ENCODE measurements around the gene TAX1BP3. TPM values are rescaled to one million over a fixed set of nuclear protein-coding genes. Genes with fewer than 3 reads are reported as not detected.

The TAX1BP3 gene
- total and polyA plus RNA-seq, 8 donors = 52.7 to 267 (median 120) TPM

- no peak for TF ChIP-seq POLR2AphosphoS5 (IDR thresholded peaks at IDR 0.05)
- TF ChIP-seq, protein P1, sequence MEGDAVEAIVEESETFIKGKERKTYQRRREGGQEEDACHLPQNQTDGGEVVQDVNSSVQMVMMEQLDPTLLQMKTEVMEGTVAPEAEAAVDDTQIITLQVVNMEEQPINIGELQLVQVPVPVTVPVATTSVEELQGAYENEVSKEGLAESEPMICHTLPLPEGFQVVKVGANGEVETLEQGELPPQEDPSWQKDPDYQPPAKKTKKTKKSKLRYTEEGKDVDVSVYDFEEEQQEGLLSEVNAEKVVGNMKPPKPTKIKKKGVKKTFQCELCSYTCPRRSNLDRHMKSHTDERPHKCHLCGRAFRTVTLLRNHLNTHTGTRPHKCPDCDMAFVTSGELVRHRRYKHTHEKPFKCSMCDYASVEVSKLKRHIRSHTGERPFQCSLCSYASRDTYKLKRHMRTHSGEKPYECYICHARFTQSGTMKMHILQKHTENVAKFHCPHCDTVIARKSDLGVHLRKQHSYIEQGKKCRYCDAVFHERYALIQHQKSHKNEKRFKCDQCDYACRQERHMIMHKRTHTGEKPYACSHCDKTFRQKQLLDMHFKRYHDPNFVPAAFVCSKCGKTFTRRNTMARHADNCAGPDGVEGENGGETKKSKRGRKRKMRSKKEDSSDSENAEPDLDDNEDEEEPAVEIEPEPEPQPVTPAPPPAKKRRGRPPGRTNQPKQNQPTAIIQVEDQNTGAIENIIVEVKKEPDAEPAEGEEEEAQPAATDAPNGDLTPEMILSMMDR (IDR thresholded peaks at IDR 0.05) = no peak
- TF ChIP-seq POLR2A (IDR thresholded peaks at IDR 0.05) = no peak
- no peak for TF ChIP-seq EP300 (IDR thresholded peaks at IDR 0.05)
- Histone ChIP-seq H3K27me3 (peaks cover 0 to 47% (median 15%) of the 10 kb centered on the region in 3 donors), H3K27ac (no peak overlapping the region), H3K36me3 (no peaks in the 10 kb centered on the region), H3K4me1 (peaks cover 0 to 19% (median 8%) of the 10 kb centered on the region in 4 donors), H3K9me3 (no peaks in the 10 kb centered on the region), H3K4me3 (no peak overlapping the region)
- WGBS, 5 donors = 75 to 85% (median 81%) methylated on average over 20 of the region's 20 CpGs
- no peak for DNase-seq
- intact Hi-C loops (cut with DNase I; ENCODE audit: low total_unique reads) = no loop called here
Observed at GRCh38 chr17:3681565-3681964, 13.2 kb upstream of the TAX1BP3 start.

GRCh38 chr17:3681057-3681456, 12.7 kb upstream of the TAX1BP3 start:
- no peak for TF ChIP-seq POLR2AphosphoS5 (IDR thresholded peaks at IDR 0.05)
- TF ChIP-seq POLR2A (IDR thresholded peaks at IDR 0.05) = no peak
- TF ChIP-seq, protein P1 (IDR thresholded peaks at IDR 0.05) = no peak
- Histone ChIP-seq H3K9me3 (no peaks in the 10 kb centered on the region), H3K36me3 (no peaks in the 10 kb centered on the region), H3K27ac (no peak overlapping the region), H3K4me1 (peaks cover 0 to 19% (median 8%) of the 10 kb centered on the region in 4 donors), H3K4me3 (no peak overlapping the region), H3K27me3 (peaks cover 0 to 47% (median 15%) of the 10 kb centered on the region in 3 donors)
- intact Hi-C loops (cut with DNase I; ENCODE audit: low total_unique reads) = no loop called here
- DNase-seq = no peak
- WGBS, 5 donors = 80 to 89% (median 85%) methylated on average over 12 of the region's 12 CpGs

DNA sequence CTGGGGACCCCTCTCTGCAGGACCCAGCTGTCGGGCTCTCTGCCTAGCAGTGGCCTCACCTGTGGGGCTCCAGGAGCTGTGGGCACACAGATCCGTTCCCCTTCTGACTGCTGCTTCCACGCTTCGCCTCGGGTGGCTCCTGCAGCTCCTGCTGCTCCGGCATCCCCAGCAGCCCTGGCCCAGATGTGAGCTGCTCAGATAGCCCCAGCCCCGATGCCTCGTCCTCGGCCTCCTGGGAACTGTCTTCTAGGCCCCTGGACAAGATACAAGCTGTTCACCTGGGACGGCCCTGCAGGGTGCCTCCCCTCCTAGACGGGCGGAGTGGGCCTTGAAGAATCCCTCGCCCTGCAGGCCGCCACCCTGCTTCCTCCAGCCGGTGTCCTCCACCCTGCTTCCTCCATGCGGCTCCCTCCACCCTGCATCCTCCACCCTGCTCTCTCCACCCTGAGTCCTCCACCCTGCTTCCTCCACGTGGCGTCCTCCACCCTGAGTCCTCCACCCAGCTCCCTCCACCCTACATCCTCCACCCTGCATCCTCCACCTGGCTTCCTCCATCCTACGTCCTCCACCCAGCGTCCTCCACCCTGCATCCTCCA, 11.3 kb upstream of the TAX1BP3 start:
- intact Hi-C loops (cut with DNase I; ENCODE audit: low total_unique reads) = no loop called here
- Histone ChIP-seq H3K4me1 (peaks cover 0 to 19% (median 8%) of the 10 kb centered on the region in 4 donors), H3K9me3 (no peaks in the 10 kb centered on the region), H3K4me3 (no peak overlapping the region), H3K27ac (no peak overlapping the region), H3K27me3 (peaks cover 0 to 38% (median 7%) of the 10 kb centered on the region in 3 donors), H3K36me3 (no peaks in the 10 kb centered on the region)
- WGBS, 5 donors = 49 to 56% (median 55%) methylated on average over 12 to 20 of the region's 20 CpGs
- TF ChIP-seq POLR2A (IDR thresholded peaks at IDR 0.05) = no peak
- TF ChIP-seq, protein P1 (IDR thresholded peaks at IDR 0.05) = no peak
- no peak for TF ChIP-seq EP300 (IDR thresholded peaks at IDR 0.05)
- TF ChIP-seq POLR2AphosphoS5 (IDR thresholded peaks at IDR 0.05) = no peak
- no peak for DNase-seq

DNA sequence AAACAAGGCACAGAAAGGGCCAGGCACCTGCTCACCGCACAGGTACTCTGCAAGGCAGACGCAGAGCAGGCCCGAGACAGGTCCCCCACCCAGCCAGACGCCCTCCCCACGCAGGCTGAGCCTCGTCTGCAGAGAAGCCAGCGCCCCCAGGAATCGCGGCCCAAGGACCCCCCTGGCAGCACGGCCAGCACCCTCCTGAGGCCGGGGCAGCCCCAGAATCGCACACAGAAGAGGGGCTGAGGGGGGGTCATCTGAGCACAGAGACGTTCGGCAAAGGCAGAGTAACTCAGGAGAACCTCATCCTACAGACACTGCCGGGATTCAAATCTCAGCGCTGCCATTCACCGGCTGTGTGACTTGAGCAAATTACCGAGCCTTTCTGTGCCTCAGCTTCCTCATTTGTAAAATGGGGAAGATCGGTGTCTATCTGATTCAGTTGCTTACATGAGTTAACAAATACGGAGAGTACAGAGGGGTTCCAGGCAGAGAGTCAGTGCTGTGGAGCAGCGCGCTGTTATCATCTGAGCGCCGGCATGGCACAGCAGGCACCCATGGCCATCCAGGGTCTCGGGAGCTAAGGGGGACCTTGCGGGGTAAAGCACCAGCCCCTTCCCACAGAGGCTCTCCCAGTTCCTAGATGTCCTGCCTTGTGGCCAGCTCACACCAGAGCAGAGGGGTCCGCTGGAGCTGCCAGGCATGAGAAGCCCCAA, 10.6 kb upstream of the TAX1BP3 start:
- Histone ChIP-seq H3K27me3 (peaks cover 0 to 31% (median 4%) of the 10 kb centered on the region in 3 donors), H3K4me3 (no peak overlapping the region), H3K4me1 (peaks cover 0 to 19% (median 8%) of the 10 kb centered on the region in 4 donors), H3K36me3 (no peaks in the 10 kb centered on the region), H3K9me3 (no peaks in the 10 kb centered on the region), H3K27ac (no peak overlapping the region)
- intact Hi-C loops (cut with DNase I; ENCODE audit: low total_unique reads) = no loop called here
- no peak for DNase-seq
- TF ChIP-seq, protein P1 (IDR thresholded peaks at IDR 0.05) = no peak
- WGBS, 5 donors = 79 to 87% (median 84%) methylated on average over 24 to 27 of the region's 27 CpGs

All from stomach (tissue), 9 donors.